ENCODE measurements around the gene MTFR1L.

The MTFR1L gene

GRCh38 chr1:25810341-25811299 lies 9.1 kb upstream of the MTFR1L start:
- DNase-seq (ENCODE audit: low spot score) = peak; percentile 86
- TF ChIP-seq CTCF (IDR thresholded peaks at IDR 0.05; ENCODE audit: borderline replicate concordance, control extremely low read depth, extremely low read depth, insufficient read depth, missing control alignments) = peak; percentile 97
- in situ Hi-C loops (cut with MboI; ENCODE audit: low sequenced_read_pairs, unreplicated experiment) = loop anchor here (25.0 kb wide), 1 partner anchor 398 kb away; the partner anchor contains the start of gene RHCE

DNA sequence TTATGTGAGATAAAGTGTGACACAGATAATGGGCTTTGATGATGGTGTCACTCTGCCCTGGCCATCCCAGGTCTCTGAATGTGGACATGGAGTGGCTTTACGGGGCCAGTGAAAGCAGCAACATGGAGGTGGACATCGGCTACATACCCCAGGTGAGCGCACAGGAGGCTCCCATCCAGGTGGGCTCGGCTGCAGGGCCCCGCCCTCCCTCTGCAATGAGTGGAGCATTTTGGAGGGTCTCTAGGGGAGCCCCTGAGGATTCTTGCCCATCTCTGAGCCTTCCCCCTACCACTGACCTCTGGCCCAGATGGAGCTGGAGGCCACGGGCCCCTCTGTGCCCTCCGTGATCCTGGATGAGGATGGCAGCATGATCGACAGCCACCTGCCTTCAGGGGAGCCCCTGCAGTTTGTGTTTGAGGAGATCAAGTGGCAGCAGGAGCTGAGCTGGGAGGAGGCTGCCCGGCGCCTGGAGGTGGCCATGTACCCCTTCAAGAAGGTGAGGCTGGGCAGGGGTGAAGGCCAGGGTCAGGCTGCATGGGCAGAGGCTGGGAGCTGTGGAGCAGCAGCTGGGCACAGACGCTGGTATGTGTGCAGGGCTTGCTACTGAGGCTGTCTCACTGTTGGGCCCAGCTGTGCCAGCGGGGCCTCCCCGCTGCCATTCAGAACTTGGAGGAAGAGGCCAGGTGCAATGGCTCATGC lies 8.2 kb upstream of the MTFR1L start:
- no peak for DNase-seq (ENCODE audit: low spot score)
- in situ Hi-C loops (cut with MboI; ENCODE audit: low sequenced_read_pairs, unreplicated experiment) = loop anchor here (25.0 kb wide), 1 partner anchor 399 kb away; the partner anchor contains the start of gene RHCE
- TF ChIP-seq CTCF (IDR thresholded peaks at IDR 0.05; ENCODE audit: borderline replicate concordance, control extremely low read depth, extremely low read depth, insufficient read depth, missing control alignments) = no peak

DNA sequence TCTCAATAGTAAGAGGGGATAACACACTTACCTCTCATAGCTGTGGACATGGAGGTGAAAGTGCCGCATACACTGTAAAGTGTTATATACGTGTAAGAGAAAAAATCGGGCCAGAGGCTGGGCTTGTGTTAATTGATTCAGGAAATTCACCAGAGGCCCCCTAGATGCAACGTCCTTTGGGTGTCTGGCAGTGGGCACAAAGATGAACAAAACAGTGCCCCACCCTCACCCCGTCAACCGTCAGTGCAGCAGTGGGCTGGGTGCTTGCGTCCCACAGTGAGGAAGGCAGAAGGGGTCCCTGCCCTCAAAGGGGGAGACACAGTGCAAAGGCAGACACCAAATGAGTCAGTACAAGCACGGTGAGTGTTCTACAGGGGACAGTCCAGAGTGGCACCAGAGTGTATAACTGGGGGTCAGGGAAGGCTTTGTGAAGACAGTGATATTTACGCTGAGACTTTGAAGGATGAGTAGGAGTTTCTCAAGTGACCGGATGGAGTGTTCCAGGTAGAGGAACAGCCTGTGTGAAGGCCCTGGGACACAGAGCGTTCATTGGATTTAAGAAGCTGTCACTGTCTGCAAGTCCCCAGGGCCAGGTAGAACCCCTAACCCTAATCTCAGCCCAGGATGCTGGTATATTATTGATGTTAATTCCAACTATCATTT lies 6.6 kb upstream of the MTFR1L start:
- no peak for DNase-seq (ENCODE audit: low spot score)
- in situ Hi-C loops (cut with MboI; ENCODE audit: low sequenced_read_pairs, unreplicated experiment) = loop anchor here (25.0 kb wide), 1 partner anchor 401 kb away; the partner anchor contains the start of gene RHCE
- no peak for TF ChIP-seq CTCF (IDR thresholded peaks at IDR 0.05; ENCODE audit: borderline replicate concordance, control extremely low read depth, extremely low read depth, insufficient read depth, missing control alignments)

DNA sequence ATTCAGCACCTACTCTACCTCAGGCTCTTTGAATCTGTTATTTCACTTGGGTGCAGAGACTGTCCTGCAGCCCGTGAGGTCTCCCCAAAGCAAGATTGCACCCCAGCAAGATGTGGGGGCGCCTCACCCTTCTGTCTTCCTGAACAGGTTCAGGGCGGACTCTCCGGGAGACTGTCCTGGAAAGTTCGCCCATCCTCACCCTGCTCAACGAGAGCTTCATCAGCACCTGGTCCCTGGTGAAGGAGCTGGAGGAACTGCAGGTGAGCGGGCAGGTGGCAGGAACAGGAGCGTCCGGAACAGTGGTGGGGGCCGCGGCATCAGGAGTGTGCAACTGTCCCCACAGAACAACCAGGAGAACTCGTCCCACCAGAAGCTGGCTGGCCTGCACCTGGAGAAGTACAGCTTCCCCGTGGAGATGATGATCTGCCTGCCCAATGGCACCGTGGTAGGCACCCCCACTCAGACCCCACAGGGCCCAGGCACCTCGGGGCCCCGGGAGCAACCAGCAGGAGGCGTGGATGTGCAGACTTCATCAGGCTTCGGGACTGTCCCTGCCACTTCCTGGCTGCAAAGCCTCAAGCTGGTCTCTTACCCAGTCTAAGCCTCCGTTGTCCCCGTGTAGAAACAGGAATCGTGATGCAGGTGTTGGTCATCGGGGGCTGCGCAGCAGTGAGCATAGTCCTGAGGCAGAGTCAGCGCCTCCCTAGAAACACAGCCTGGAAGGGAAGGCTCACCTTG lies 5.9 kb upstream of the MTFR1L start:
- DNase-seq (ENCODE audit: low spot score) = no peak
- TF ChIP-seq CTCF (IDR thresholded peaks at IDR 0.05; ENCODE audit: borderline replicate concordance, control extremely low read depth, extremely low read depth, insufficient read depth, missing control alignments) = peak; percentile 13
- in situ Hi-C loops (cut with MboI; ENCODE audit: low sequenced_read_pairs, unreplicated experiment) = loop anchor here (25.0 kb wide), 1 partner anchor 402 kb away; the partner anchor contains the start of gene RHCE

- in situ Hi-C loops (cut with MboI; ENCODE audit: low sequenced_read_pairs, unreplicated experiment) = loop anchor here (25.0 kb wide), 1 partner anchor 402 kb away; the partner anchor contains the start of gene RHCE
- no peak for TF ChIP-seq CTCF (IDR thresholded peaks at IDR 0.05; ENCODE audit: borderline replicate concordance, control extremely low read depth, extremely low read depth, insufficient read depth, missing control alignments)
- DNase-seq (ENCODE audit: low spot score) = no peak
Measured at GRCh38 chr1:25814549-25815087, 5.1 kb upstream of the MTFR1L start.
